GM08714 (cell line): Measurements from ENCODE around the gene SLC7A1.

ENCODE experiments used
- H3K4me3 ChIP-seq: fragments of 200-500 bp; sonication (Bioruptor generic); 2 replicates; pipeline ENCODE4 v1.5.1; 2014; ENCODE audit warnings: mild to moderate bottlenecking, low read length, inconsistent platforms
- ZNF274 ChIP-seq: IDR thresholded peaks from 2 replicates; pipeline ENCODE4 v1.6.1; 2012; ENCODE audit warnings: mild to moderate bottlenecking, low read depth, low read length

The SLC7A1 gene

GRCh38 chr13:29561918-29562317, 33.6 kb downstream of the SLC7A1 start:
- H3K4me3 ChIP-seq = no peak overlapping the region
- TF ChIP-seq ZNF274 = no peak

- H3K4me3 ChIP-seq = no peak overlapping the region
- TF ChIP-seq ZNF274 = no peak
Observed at GRCh38 chr13:29556742-29557141, 38.7 kb downstream of the SLC7A1 start.

GRCh38 chr13:29551214-29551613, 44.3 kb downstream of the SLC7A1 start:
- TF ChIP-seq ZNF274 = no peak

GRCh38 chr13:29550430-29550988, 45.0 kb downstream of the SLC7A1 start:
- no peak overlapping the region for H3K4me3 ChIP-seq
- TF ChIP-seq ZNF274 = no peak

More at GRCh38 chr13:29551214-29551613, 44.3 kb downstream of the SLC7A1 start:
- H3K4me3 ChIP-seq = no peak overlapping the region

- H3K4me3 ChIP-seq = no peak overlapping the region
- TF ChIP-seq ZNF274 = no peak
Observed at GRCh38 chr13:29548722-29549121, 46.8 kb downstream of the SLC7A1 start.

GRCh38 chr13:29547153-29547552, 48.3 kb downstream of the SLC7A1 start:
- TF ChIP-seq ZNF274 = no peak
- H3K4me3 ChIP-seq = no peak overlapping the region

GRCh38 chr13:29546662-29547061, 48.8 kb downstream of the SLC7A1 start:
- no peak for TF ChIP-seq ZNF274

GRCh38 chr13:29545988-29546387, 49.5 kb downstream of the SLC7A1 start:
- no peak for TF ChIP-seq ZNF274
- H3K4me3 ChIP-seq = no peak overlapping the region

More at GRCh38 chr13:29546662-29547061, 48.8 kb downstream of the SLC7A1 start:
- H3K4me3 ChIP-seq = no peak overlapping the region

GRCh38 chr13:29543230-29544215, 52.0 kb downstream of the SLC7A1 start:
- TF ChIP-seq ZNF274 = no peak

GRCh38 chr13:29542381-29542780, 53.1 kb downstream of the SLC7A1 start:
- no peak overlapping the region for H3K4me3 ChIP-seq
- TF ChIP-seq ZNF274 = no peak

More at GRCh38 chr13:29543230-29544215, 52.0 kb downstream of the SLC7A1 start:
- H3K4me3 ChIP-seq = no peak overlapping the region

- no peak overlapping the region for H3K4me3 ChIP-seq
- no peak for TF ChIP-seq ZNF274
Observed at GRCh38 chr13:29541400-29541799, 54.1 kb downstream of the SLC7A1 start.

GRCh38 chr13:29540799-29541198, 54.7 kb downstream of the SLC7A1 start:
- no peak overlapping the region for H3K4me3 ChIP-seq
- TF ChIP-seq ZNF274 = no peak

GRCh38 chr13:29540334-29540733, 55.2 kb downstream of the SLC7A1 start:
- H3K4me3 ChIP-seq = no peak overlapping the region
- TF ChIP-seq ZNF274 = no peak

- TF ChIP-seq ZNF274 = no peak
- H3K4me3 ChIP-seq = no peak overlapping the region
Observed at GRCh38 chr13:29539856-29540255, 55.6 kb downstream of the SLC7A1 start.

GRCh38 chr13:29538652-29539040, 56.8 kb downstream of the SLC7A1 start:
- no peak for TF ChIP-seq ZNF274
- H3K4me3 ChIP-seq = no peak overlapping the region
